Suprapubic skin (tissue), 4 donors: Measurements from ENCODE around the gene LCE2B. TPM values are rescaled to one million over a fixed set of nuclear protein-coding genes. Genes with fewer than 3 reads are reported as not detected.

Experiments
- DNase-seq, 2 donors: peaks; one replicate each; pipeline ENCODE4 v3.0.0-alpha.2; 2019; ENCODE audit warnings: low spot score in 2 of 2
- H3K27ac ChIP-seq: fragments of 200-600 bp; sonication (generic); one replicate; pipeline ENCODE4 v1.5.1; 2019
- H3K27me3 ChIP-seq: fragments of 200-600 bp; sonication (generic); one replicate; pipeline ENCODE4 v1.5.1; 2019
- H3K36me3 ChIP-seq: fragments of 200-600 bp; sonication (generic); one replicate; pipeline ENCODE4 v1.5.1; 2019
- H3K4me1 ChIP-seq: fragments of 200-600 bp; sonication (generic); one replicate; pipeline ENCODE4 v1.5.1; 2019
- H3K4me3 ChIP-seq: fragments of 200-600 bp; sonication (generic); one replicate; pipeline ENCODE4 v1.5.1; 2019; ENCODE audit warnings: mild to moderate bottlenecking
- H3K9me3 ChIP-seq: fragments of 200-600 bp; sonication (generic); one replicate; pipeline ENCODE4 v1.5.1; 2019
- CTCF ChIP-seq, 2 donors: fragments of 200-600 bp in 1 of 2; fragments of 450-650 bp in 1 of 2; sonication (generic) in 1 of 2; IDR thresholded peaks; one replicate each; pipeline ENCODE4 v1.5.1; 2016 to 2019; ENCODE audit warnings: antibody characterized with exemption in 2 of 2, mild to moderate bottlenecking in 1 of 2, moderate library complexity in 1 of 2
- EP300 ChIP-seq: sonication (generic); formaldehyde crosslinking; IDR thresholded peaks from one replicate; pipeline ENCODE4 v1.6.1; 2017; ENCODE audit warnings: antibody characterized with exemption
- POLR2A ChIP-seq, 2 donors: fragments of 450-650 bp; IDR thresholded peaks; one replicate each; pipeline ENCODE4 v1.6.1; 2017; ENCODE audit warnings: antibody characterized with exemption in 2 of 2, mild to moderate bottlenecking in 2 of 2, moderate library complexity in 2 of 2
- POLR2AphosphoS5 ChIP-seq, 3 donors: sonication (generic); formaldehyde crosslinking; IDR thresholded peaks; one replicate each; pipeline ENCODE4 v1.6.1; 2017; ENCODE audit warnings: antibody characterized with exemption in 3 of 3
- WGBS: methylation state at CpG from one replicate; pipeline ENCODE4 v1.1.5; 2018; 5-methylcytosine and 5-hydroxymethylcytosine counted together
- total RNA-seq, 4 donors: library from RNA; depleted of rRNA; stranded (reverse); fragments of >200 nt; gene quantifications; one replicate each; pipeline ENCODE4 v1.1.0, GENCODE V29; 2016

LCE2B gene
- total RNA-seq, 4 donors from 2014 or later, result 91.9 to 1,442 (median 997) TPM

- Histone ChIP-seq H3K4me3 (no peak within 1 kb of the TSS), H3K9me3 (no peaks in the 10 kb centered on the region), H3K4me1 (no peaks in the 10 kb centered on the region), H3K27ac (no peak within 1 kb of the TSS), H3K36me3 (no peaks in the 10 kb centered on the region), H3K27me3 (no peaks in the 10 kb centered on the region)
- no peak for DNase-seq
- 44% methylated on average over 4 of the region's 4 CpGs for WGBS
- TF ChIP-seq EP300, result no peak
- no peak for TF ChIP-seq CTCF (IDR thresholded peaks at IDR 0.05)
- TF ChIP-seq POLR2AphosphoS5 (IDR thresholded peaks at IDR 0.05), result no peak
- no peak for TF ChIP-seq POLR2A (IDR thresholded peaks at IDR 0.05)
Observed at GRCh38 chr1:152697701-152698600, 12.0 kb downstream of the LCE2B start, which contains the start of gene LCE2A. Gene LCE2A (plus strand): TSS chr1:152698345. CDS start chr1:152698902, 557 bp downstream.

GRCh38 chr1:152699746-152700145, 13.8 kb downstream of the LCE2B start:
- TF ChIP-seq POLR2AphosphoS5 (IDR thresholded peaks at IDR 0.05) (no peak), CTCF (IDR thresholded peaks at IDR 0.05) (no peak), POLR2A (IDR thresholded peaks at IDR 0.05) (no peak), EP300 (no peak)
- no peak overlapping the region for H3K4me3 ChIP-seq
- H3K9me3 ChIP-seq, result peaks cover 7% of the 10 kb centered on the region
- H3K4me1 ChIP-seq, result no peaks in the 10 kb centered on the region
- H3K36me3 ChIP-seq, result no peaks in the 10 kb centered on the region
- WGBS, result 84% methylated on average over 4 of the region's 4 CpGs
- H3K27me3 ChIP-seq, result no peaks in the 10 kb centered on the region
- DNase-seq, result no peak
- no peak overlapping the region for H3K27ac ChIP-seq

GRCh38 chr1:152707860-152708259, 21.9 kb downstream of the LCE2B start, which contains the start of gene LCE4A:
Gene LCE4A (plus strand): TSS chr1:152708160. CDS start chr1:152709076, 916 bp downstream.
- H3K9me3 ChIP-seq, result peaks cover 7% of the 10 kb centered on the region
- no peak for DNase-seq
- H3K27ac ChIP-seq, result no peak within 1 kb of the TSS
- H3K4me3 ChIP-seq, result no peak within 1 kb of the TSS
- no peaks in the 10 kb centered on the region for H3K36me3 ChIP-seq
- WGBS, result 75% methylated on average over 1 of the region's 2 CpGs
- TF ChIP-seq CTCF (IDR thresholded peaks at IDR 0.05), result no peak
- no peak for TF ChIP-seq POLR2AphosphoS5 (IDR thresholded peaks at IDR 0.05)
- no peak for TF ChIP-seq POLR2A (IDR thresholded peaks at IDR 0.05)
- TF ChIP-seq EP300, result no peak
- no peaks in the 10 kb centered on the region for H3K27me3 ChIP-seq
- H3K4me1 ChIP-seq, result no peaks in the 10 kb centered on the region

- TF ChIP-seq CTCF (IDR thresholded peaks at IDR 0.05), result no peak
- TF ChIP-seq POLR2A (IDR thresholded peaks at IDR 0.05), result no peak
- no peak for TF ChIP-seq EP300
- TF ChIP-seq POLR2AphosphoS5 (IDR thresholded peaks at IDR 0.05), result no peak
- Histone ChIP-seq H3K9me3 (no peaks in the 10 kb centered on the region), H3K4me3 (no peak overlapping the region), H3K4me1 (no peaks in the 10 kb centered on the region), H3K27ac (no peak overlapping the region), H3K27me3 (peaks cover 4% of the 10 kb centered on the region), H3K36me3 (no peaks in the 10 kb centered on the region)
- no peak for DNase-seq
Observed at GRCh38 chr1:152718238-152718637, 32.3 kb downstream of the LCE2B start.

GRCh38 chr1:152725261-152725660, 39.3 kb downstream of the LCE2B start:
- H3K27ac ChIP-seq, result no peak overlapping the region
- H3K27me3 ChIP-seq, result peaks cover 4% of the 10 kb centered on the region
- no peak for DNase-seq
- no peaks in the 10 kb centered on the region for H3K9me3 ChIP-seq
- no peaks in the 10 kb centered on the region for H3K36me3 ChIP-seq
- no peaks in the 10 kb centered on the region for H3K4me1 ChIP-seq
- TF ChIP-seq EP300, result no peak
- no peak for TF ChIP-seq CTCF (IDR thresholded peaks at IDR 0.05)
- TF ChIP-seq POLR2A (IDR thresholded peaks at IDR 0.05), result no peak
- TF ChIP-seq POLR2AphosphoS5 (IDR thresholded peaks at IDR 0.05), result no peak
- no peak overlapping the region for H3K4me3 ChIP-seq
